Peyer's patch (tissue), 4 donors: ENCODE measurements around the gene ZNF519.

Source experiments
- POLR2A ChIP-seq, 2 donors: fragments of 450-650 bp; IDR thresholded peaks; one replicate each; pipeline ENCODE4 v1.5.1; 2017; ENCODE audit warnings: antibody characterized with exemption in 2 of 2, mild to moderate bottlenecking in 2 of 2, moderate library complexity in 2 of 2
- TF ChIP-seq, protein P1 (sequence below), 6 experiments: fragments of 450-650 bp in 4 of 6; fragments of 200-600 bp in 2 of 6; sonication (generic) in 1 of 6; IDR thresholded peaks; one replicate each; pipeline ENCODE4 v1.5.1; 2017 to 2019; ENCODE audit warnings: antibody characterized with exemption in 6 of 6, mild to moderate bottlenecking in 3 of 6, moderate library complexity in 1 of 6

DNA sequence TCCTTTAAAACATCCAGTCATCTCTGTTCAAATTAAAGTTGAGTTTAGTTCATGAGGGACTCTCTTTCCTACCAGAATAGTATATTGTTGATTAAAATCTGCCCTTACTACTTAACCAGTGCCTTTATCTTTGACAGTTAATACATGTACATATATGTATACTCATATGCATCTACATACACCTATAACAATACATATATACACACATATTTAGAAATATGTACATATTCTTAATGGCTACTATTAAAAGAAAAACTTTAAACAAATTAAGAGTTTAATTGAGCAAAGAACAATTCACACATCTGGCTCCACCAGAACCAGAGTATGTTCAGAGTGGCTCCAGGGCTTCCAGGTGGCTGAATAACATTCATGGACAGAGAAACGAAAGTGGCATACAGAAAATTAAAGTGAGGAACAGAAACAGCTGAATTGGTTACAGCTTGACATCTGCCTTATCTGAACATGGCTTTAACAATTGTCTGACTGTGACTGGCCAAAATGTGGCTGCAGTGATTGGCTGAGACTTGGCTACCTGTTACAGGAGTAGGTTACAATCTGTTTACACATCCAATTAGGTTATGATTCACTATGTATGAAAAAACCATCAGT lies 38.8 kb downstream of the ZNF519 start:
- TF ChIP-seq, protein P1, sequence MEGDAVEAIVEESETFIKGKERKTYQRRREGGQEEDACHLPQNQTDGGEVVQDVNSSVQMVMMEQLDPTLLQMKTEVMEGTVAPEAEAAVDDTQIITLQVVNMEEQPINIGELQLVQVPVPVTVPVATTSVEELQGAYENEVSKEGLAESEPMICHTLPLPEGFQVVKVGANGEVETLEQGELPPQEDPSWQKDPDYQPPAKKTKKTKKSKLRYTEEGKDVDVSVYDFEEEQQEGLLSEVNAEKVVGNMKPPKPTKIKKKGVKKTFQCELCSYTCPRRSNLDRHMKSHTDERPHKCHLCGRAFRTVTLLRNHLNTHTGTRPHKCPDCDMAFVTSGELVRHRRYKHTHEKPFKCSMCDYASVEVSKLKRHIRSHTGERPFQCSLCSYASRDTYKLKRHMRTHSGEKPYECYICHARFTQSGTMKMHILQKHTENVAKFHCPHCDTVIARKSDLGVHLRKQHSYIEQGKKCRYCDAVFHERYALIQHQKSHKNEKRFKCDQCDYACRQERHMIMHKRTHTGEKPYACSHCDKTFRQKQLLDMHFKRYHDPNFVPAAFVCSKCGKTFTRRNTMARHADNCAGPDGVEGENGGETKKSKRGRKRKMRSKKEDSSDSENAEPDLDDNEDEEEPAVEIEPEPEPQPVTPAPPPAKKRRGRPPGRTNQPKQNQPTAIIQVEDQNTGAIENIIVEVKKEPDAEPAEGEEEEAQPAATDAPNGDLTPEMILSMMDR (IDR thresholded peaks at IDR 0.05), result no peak
- no peak for TF ChIP-seq POLR2A (IDR thresholded peaks at IDR 0.05)
